OCI-LY1 (cell line): ENCODE data around the gene GTF2H3.

Source experiments
- H2AFZ ChIP-seq: fragments of 200-600 bp; sonication (generic), shearing (Covaris generic); 2 replicates; pipeline ENCODE4 v1.6.0; 2014; ENCODE audit warnings: antibody characterized with exemption, mild to moderate bottlenecking, low read length
- H3F3A ChIP-seq: fragments of 200-600 bp; sonication (generic), shearing (Covaris generic); 2 replicates; pipeline ENCODE4 v1.6.0; 2014; ENCODE audit warnings: mild to moderate bottlenecking, antibody characterized with exemption, low read length, moderate library complexity; ENCODE audit not compliant: insufficient read depth
- H3K27ac ChIP-seq: fragments of 200-600 bp; sonication (generic); 2 replicates; pipeline ENCODE4 v1.5.1; 2014; ENCODE audit warnings: low read length, mixed run types, mild to moderate bottlenecking, low read depth; ENCODE audit not compliant: poor library complexity, severe bottlenecking
- H3K27me3 ChIP-seq: fragments of 200-600 bp; sonication (generic); 2 replicates; pipeline ENCODE4 v1.6.0; 2014; ENCODE audit warnings: antibody characterized with exemption, mild to moderate bottlenecking, low read length, moderate library complexity; ENCODE audit not compliant: insufficient read depth
- H3K36me3 ChIP-seq: fragments of 200-600 bp; sonication (generic); 2 replicates; pipeline ENCODE4 v1.6.1; 2014; ENCODE audit warnings: mild to moderate bottlenecking, antibody characterized with exemption, low read length, moderate library complexity, mixed read lengths; ENCODE audit not compliant: insufficient read depth
- H3K4me1 ChIP-seq: fragments of 200-600 bp; sonication (generic); 2 replicates; pipeline ENCODE4 v1.5.1; 2014; ENCODE audit warnings: mild to moderate bottlenecking, low read length, moderate library complexity; ENCODE audit not compliant: insufficient read depth, severe bottlenecking
- H3K4me2 ChIP-seq: fragments of 200-600 bp; sonication (generic), shearing (Covaris generic); 2 replicates; pipeline ENCODE4 v1.6.1; 2014; ENCODE audit warnings: low read length
- H3K4me3 ChIP-seq: fragments of 200-600 bp; sonication (generic); 2 replicates; pipeline ENCODE4 v1.5.1; 2014; ENCODE audit warnings: low read length, low read depth, mild to moderate bottlenecking, mixed read lengths; ENCODE audit not compliant: poor library complexity, severe bottlenecking
- H3K79me2 ChIP-seq: fragments of 200-600 bp; shearing (Covaris generic); 2 replicates; pipeline ENCODE4 v1.6.1; 2016; ENCODE audit warnings: mixed run types, low read length, mixed read lengths; ENCODE audit not compliant: insufficient read depth
- H3K9ac ChIP-seq: fragments of 200-600 bp; sonication (generic), shearing (Covaris generic); 2 replicates; pipeline ENCODE4 v1.6.1; 2014; ENCODE audit warnings: mild to moderate bottlenecking, low read length, mixed read lengths
- H3K9me2 ChIP-seq: fragments of 200-600 bp; sonication (generic), shearing (Covaris generic); 2 replicates; pipeline ENCODE4 v1.6.1; 2014; ENCODE audit warnings: low read depth, mild to moderate bottlenecking, low read length, mixed read lengths
- H3K9me3 ChIP-seq: fragments of 200-600 bp; shearing (Covaris generic); 2 replicates; pipeline ENCODE4 v1.6.1; 2014; ENCODE audit warnings: low read length, mixed read lengths
- H4K20me1 ChIP-seq: fragments of 200-600 bp; sonication (generic), shearing (Covaris generic); 2 replicates; pipeline ENCODE4 v1.6.0; 2016; ENCODE audit warnings: mild to moderate bottlenecking, low read length; ENCODE audit not compliant: insufficient read depth
- CTCF ChIP-seq: fragments of 200-600 bp; sonication (generic), shearing (Covaris generic); IDR thresholded peaks from 2 replicates; pipeline ENCODE4 v1.5.1; 2017; ENCODE audit warnings: mild to moderate bottlenecking, antibody characterized with exemption, low read length, moderate library complexity, mixed read lengths
- EZH2 ChIP-seq: fragments of 200-600 bp; sonication (generic), shearing (Covaris generic); IDR thresholded peaks from 2 replicates; pipeline ENCODE4 v1.8.0; 2017; ENCODE audit warnings: borderline replicate concordance, mixed run types, mild to moderate bottlenecking, antibody characterized with exemption, low read length, moderate library complexity, mixed read lengths

The GTF2H3 gene

DNA sequence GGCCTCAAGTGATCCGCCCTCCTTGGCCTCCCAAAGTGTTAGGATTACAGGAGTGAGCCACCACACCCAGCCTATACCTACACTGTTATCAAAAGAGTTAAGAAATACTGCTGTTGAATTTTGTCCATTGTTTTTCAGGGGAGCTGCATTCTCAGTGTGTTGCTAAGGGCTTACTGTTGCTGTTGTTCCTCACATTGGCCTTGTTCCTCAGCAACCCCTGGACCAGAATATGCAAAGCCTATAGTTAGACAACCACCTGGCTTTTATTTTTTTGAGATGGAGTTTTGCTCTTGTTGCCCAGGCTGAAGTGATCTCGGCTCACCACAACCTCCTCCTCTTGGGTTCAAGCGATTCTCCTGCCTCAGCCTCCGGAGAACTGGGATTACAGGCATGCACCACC, 73.8 kb downstream of the GTF2H3 start:
- no peak for TF ChIP-seq EZH2
- TF ChIP-seq CTCF = no peak
- Histone ChIP-seq H3K27ac (no peak overlapping the region), H3K9me3 (no peaks in the 10 kb centered on the region)

More for the DNA sequence above, 73.8 kb downstream of the GTF2H3 start:
- Histone ChIP-seq H4K20me1 (no peaks in the 10 kb centered on the region), H3K36me3 (no peaks in the 10 kb centered on the region), H2AFZ (no peak overlapping the region), H3K9ac (no peak overlapping the region), H3K9me2 (no peaks in the 10 kb centered on the region), H3K4me3 (no peak overlapping the region), H3K4me2 (no peak overlapping the region), H3K4me1 (peaks cover 6% of the 10 kb centered on the region), H3F3A (no peaks in the 10 kb centered on the region), H3K27me3 (no peaks in the 10 kb centered on the region), H3K79me2 (peaks cover 2% of the 10 kb centered on the region; the same call in 1 of the 2 replicates)
